Stimulated activated CD8-positive, alpha-beta memory T cell treated with anti-CD3 and anti-CD28 coated beads, Interleukin-7, amount 100 ng/mL, for 48 hours (primary cell): ENCODE results near the gene ABHD17C.
A peak's percentile ranks its signal among the peaks of the same experiment; 100 is the strongest.

Experiments used
- DNase-seq, 2 donors: peaks; one replicate each; pipeline ENCODE4 v3.0.0-alpha.2; 2020; ENCODE audit warnings: low read depth in 1 of 2; ENCODE audit errors: extremely low read depth in 1 of 2

The ABHD17C gene

GRCh38 chr15:80689294-80689693 is 5.8 kb upstream of the ABHD17C start:
- no peak for DNase-seq

- DNase-seq, result no peak
Measured at GRCh38 chr15:80689716-80690115, 5.4 kb upstream of the ABHD17C start.

GRCh38 chr15:80691575-80691974 is 3.5 kb upstream of the ABHD17C start:
- DNase-seq, result no peak

- no peak for DNase-seq
Measured at GRCh38 chr15:80693682-80694610, 1.2 kb upstream of the ABHD17C start.

- no peak for DNase-seq
Measured at GRCh38 chr15:80694611-80695098, 455 bp upstream of the ABHD17C start.

- no peak for DNase-seq
Measured at GRCh38 chr15:80695911-80696661, 976 bp downstream of the ABHD17C start.

- DNase-seq, result no peak
Measured at GRCh38 chr15:80697075-80697685, 2.1 kb downstream of the ABHD17C start.

GRCh38 chr15:80698676-80699075 is 3.6 kb downstream of the ABHD17C start:
- no peak for DNase-seq

- no peak for DNase-seq
Measured at GRCh38 chr15:80699981-80700380, 4.9 kb downstream of the ABHD17C start.

GRCh38 chr15:80701676-80702311 is 6.7 kb downstream of the ABHD17C start:
- no peak for DNase-seq

GRCh38 chr15:80703081-80703480 is 8.0 kb downstream of the ABHD17C start:
- DNase-seq, result no peak

- DNase-seq, result no peak
Measured at GRCh38 chr15:80703965-80704364, 8.9 kb downstream of the ABHD17C start.

GRCh38 chr15:80706161-80706560 is 11.1 kb downstream of the ABHD17C start:
- no peak for DNase-seq

- no peak for DNase-seq
Measured at GRCh38 chr15:80709542-80709941, 14.4 kb downstream of the ABHD17C start.

GRCh38 chr15:80710635-80711554 is 15.8 kb downstream of the ABHD17C start:
- DNase-seq, result peak; percentile 32 to 74

GRCh38 chr15:80711886-80712285 is 16.8 kb downstream of the ABHD17C start:
- DNase-seq, result no peak

GRCh38 chr15:80712956-80713355 is 17.8 kb downstream of the ABHD17C start:
- DNase-seq, result no peak

- no peak for DNase-seq
Measured at GRCh38 chr15:80721476-80721875, 26.4 kb downstream of the ABHD17C start.

- DNase-seq, result no peak
Measured at GRCh38 chr15:80722811-80723210, 27.7 kb downstream of the ABHD17C start.

GRCh38 chr15:80727196-80727595 is 32.1 kb downstream of the ABHD17C start:
- DNase-seq, result no peak
